Erythroblast (primary cell): ENCODE data around the gene EML1.

Experiments used
- GATA1 ChIP-seq: IDR thresholded peaks from 2 replicates; pipeline ENCODE4 v1.6.1; 2011; ENCODE audit warnings: low read depth, mild to moderate bottlenecking, control low read depth, low read length, moderate library complexity
- POLR2A ChIP-seq: IDR thresholded peaks from 2 replicates; pipeline ENCODE4 v1.6.1; 2011; ENCODE audit warnings: mild to moderate bottlenecking, low read length

DNA sequence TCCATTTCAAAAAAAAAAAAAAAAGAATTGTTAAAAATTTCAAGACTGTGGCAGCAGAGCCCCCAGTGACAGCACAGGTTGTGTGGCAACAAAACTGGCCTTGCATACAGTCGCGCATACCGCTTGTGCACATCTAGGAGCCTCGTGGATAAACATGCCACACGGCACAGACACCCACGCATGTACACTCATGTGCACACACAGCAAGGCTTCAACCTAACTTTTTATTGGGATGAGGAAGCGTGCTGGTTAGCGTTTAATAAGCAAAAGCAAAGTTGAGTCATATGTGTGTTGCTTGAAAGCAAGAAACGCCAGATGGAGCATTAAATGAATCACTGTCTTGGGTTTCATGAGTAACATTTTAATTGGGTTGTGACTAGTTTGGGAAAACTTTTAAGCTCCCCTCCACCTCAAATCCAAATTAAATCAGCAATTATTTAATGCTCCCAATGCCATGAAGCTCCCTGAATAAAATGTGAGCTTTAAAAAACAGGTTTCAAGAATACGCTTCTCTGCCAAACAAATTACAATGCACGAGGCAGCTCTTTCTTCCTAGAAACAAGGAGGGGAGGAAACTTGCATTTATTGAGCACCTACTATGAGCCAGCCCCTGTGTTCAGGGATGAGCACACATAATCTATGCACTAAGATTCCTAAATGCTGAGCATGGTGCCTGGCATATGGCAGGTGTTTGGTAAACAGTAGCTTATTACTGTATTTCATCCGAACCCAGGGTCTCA lies 35.7 kb upstream of the EML1 start:
- no peak for TF ChIP-seq POLR2A
- no peak for TF ChIP-seq GATA1
